Right lobe of liver (tissue), 6 donors: Measurements from ENCODE around the gene PHC3. TPM values are rescaled to one million over a fixed set of nuclear protein-coding genes. Genes with fewer than 3 reads are reported as not detected.

ENCODE experiments used
- ATAC-seq, 4 donors: fragments of 200-7000 bp; cut with Tn5 transposase; one replicate each; pipeline ENCODE4 v1.9.1; 2020; ENCODE audit warnings: mild to moderate bottlenecking in 4 of 4, moderate library complexity in 4 of 4
- DNase-seq, 3 donors: peaks; one replicate each; pipeline ENCODE4 v3.0.0-alpha.2; 2020
- H3K27ac ChIP-seq, 3 donors: fragments of 200-600 bp; one replicate each; pipeline ENCODE4 v1.8.0; 2022
- H3K27me3 ChIP-seq, 2 donors: fragments of 200-600 bp; one replicate each; pipeline ENCODE4 v1.8.0; 2022
- H3K36me3 ChIP-seq, 4 donors: fragments of 200-600 bp; sonication (generic) in 1 of 4; one replicate each; pipeline versions ENCODE4 v1.5.1 to v1.8.0; 2017 to 2022; ENCODE audit warnings: control low read depth in 1 of 4
- H3K4me1 ChIP-seq, 4 donors: fragments of 200-600 bp; sonication (generic) in 1 of 4; one replicate each; pipeline versions ENCODE4 v1.5.1 to v1.8.0; 2017 to 2022; ENCODE audit warnings: control low read depth in 1 of 4
- H3K4me3 ChIP-seq, 3 donors: fragments of 200-600 bp; one replicate each; pipeline ENCODE4 v1.8.0; 2022
- H3K9me3 ChIP-seq, 4 donors: fragments of 200-600 bp; sonication (generic) in 1 of 4; one replicate each; pipeline versions ENCODE4 v1.5.1 to v1.8.0; 2017 to 2022; ENCODE audit warnings: control low read depth in 1 of 4
- POLR2A ChIP-seq: fragments of 450-650 bp; IDR thresholded peaks from one replicate; pipeline ENCODE4 v1.6.1; 2017; ENCODE audit warnings: antibody characterized with exemption, mild to moderate bottlenecking
- WGBS: methylation state at CpG from one replicate; pipeline ENCODE4 v1.1.6; 2018; ENCODE audit warnings: low coverage, low lambda C conversion rate; ENCODE audit not compliant: insufficient coverage; ENCODE audit errors: missing lambda C conversion rate; 5-methylcytosine and 5-hydroxymethylcytosine counted together
- intact Hi-C, 2 donors: fragments of 100-400 bp; cut with DNase I; formaldehyde crosslinking; loops; one replicate each; pipeline versions ENCODE4 v1.11.2 to v1.14.1; 2022
- total RNA-seq, 6 experiments: library from RNA; depleted of rRNA in 2 of 6; stranded (reverse); fragments of >200 nt in 2 of 6; fragmentation: NEBNext Ultra II Directional in 3 of 6; extraction: Animal tissue kit (Norgen Biotek cat#: 25700) in 3 of 6; gene quantifications; one replicate each; pipeline versions ENCODE4 v1.1.0 to v1.2.4, GENCODE V29; 2016 to 2023
- TF ChIP-seq, protein P1 (sequence below), 4 donors: fragments of 200-600 bp in 3 of 4; fragments of 450-650 bp in 1 of 4; IDR thresholded peaks; one replicate each; pipeline versions ENCODE4 v1.5.1 to v1.8.0; 2016 to 2022; ENCODE audit warnings: antibody characterized with exemption in 4 of 4, mild to moderate bottlenecking in 2 of 4
- donor health status: DM: no; HTN: yes; CAD: no.
- donor health status: DM: no; HTN: no; CAD: no.
- donor health status: DM: no; HTN: no; CAD: no.
- donor health status: DM: no; HTN: yes; CAD: no.
- donor health status: DM: no; HTN: yes; CAD: no.

The PHC3 gene
- total RNA-seq, 6 experiments from 2014 or later = 20.0 to 32.6 (median 23.5) TPM

DNA sequence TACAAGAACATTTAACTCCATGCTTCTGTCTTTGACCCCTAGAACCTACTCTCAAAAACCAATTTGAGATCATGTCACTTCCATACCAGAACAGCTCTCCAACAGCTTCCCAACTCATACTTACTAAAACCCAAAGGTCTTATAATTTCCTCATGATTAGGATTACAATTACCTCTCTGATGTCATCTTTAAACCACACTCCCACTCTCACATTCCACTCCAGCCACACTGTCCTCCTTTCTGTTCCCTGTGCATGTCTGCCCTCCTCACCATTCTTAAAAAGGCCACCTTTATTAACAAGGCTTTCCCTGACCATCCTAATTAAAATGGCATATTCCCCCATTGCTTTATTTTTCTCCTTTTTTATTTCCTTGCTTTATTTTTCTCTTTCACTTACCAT, 18.9 kb downstream of the PHC3 start:
- DNase-seq = no peak
- Histone ChIP-seq H3K4me3 (no peak overlapping the region), H3K4me1 (peaks cover 0 to 13% (median 5%) of the 10 kb centered on the region in 4 donors), H3K27me3 (no peaks in the 10 kb centered on the region), H3K36me3 (peaks cover 0 to 20% (median 4%) of the 10 kb centered on the region in 4 donors), H3K9me3 (no peaks in the 10 kb centered on the region), H3K27ac (no peak overlapping the region)
- intact Hi-C loops = no loop called here
- TF ChIP-seq, protein P1, sequence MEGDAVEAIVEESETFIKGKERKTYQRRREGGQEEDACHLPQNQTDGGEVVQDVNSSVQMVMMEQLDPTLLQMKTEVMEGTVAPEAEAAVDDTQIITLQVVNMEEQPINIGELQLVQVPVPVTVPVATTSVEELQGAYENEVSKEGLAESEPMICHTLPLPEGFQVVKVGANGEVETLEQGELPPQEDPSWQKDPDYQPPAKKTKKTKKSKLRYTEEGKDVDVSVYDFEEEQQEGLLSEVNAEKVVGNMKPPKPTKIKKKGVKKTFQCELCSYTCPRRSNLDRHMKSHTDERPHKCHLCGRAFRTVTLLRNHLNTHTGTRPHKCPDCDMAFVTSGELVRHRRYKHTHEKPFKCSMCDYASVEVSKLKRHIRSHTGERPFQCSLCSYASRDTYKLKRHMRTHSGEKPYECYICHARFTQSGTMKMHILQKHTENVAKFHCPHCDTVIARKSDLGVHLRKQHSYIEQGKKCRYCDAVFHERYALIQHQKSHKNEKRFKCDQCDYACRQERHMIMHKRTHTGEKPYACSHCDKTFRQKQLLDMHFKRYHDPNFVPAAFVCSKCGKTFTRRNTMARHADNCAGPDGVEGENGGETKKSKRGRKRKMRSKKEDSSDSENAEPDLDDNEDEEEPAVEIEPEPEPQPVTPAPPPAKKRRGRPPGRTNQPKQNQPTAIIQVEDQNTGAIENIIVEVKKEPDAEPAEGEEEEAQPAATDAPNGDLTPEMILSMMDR (IDR thresholded peaks at IDR 0.05) = no peak
- TF ChIP-seq POLR2A = no peak
- ATAC-seq = no peak

DNA sequence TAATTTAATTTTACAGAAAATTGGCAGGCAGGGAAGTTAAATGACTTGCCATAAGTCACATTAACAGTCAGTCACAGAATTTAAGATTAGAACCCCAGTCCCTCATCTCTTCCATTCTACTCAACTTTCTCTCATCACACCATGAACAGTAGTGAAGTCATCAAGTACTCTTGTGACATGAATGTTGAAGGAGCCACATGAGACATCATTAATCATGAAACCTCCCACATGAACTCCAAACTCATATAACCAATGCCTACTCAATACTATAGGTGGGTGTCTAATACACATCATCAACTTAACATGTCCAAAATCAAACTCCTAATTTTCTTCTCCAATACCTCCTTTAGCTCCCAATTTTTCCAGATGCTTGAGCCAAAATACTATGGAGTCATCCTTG, 19.5 kb downstream of the PHC3 start:
- intact Hi-C loops = no loop called here
- no peak overlapping the region for H3K27ac ChIP-seq
- DNase-seq (no peak), ATAC-seq (no peak)
- no peaks in the 10 kb centered on the region for H3K9me3 ChIP-seq
- peaks cover 0 to 13% (median 5%) of the 10 kb centered on the region in 4 donors for H3K4me1 ChIP-seq
- TF ChIP-seq, protein P1 (IDR thresholded peaks at IDR 0.05) = no peak
- no peak for TF ChIP-seq POLR2A
- peaks cover 0 to 20% (median 4%) of the 10 kb centered on the region in 4 donors for H3K36me3 ChIP-seq
- H3K4me3 ChIP-seq = no peak overlapping the region
- H3K27me3 ChIP-seq = no peaks in the 10 kb centered on the region

DNA sequence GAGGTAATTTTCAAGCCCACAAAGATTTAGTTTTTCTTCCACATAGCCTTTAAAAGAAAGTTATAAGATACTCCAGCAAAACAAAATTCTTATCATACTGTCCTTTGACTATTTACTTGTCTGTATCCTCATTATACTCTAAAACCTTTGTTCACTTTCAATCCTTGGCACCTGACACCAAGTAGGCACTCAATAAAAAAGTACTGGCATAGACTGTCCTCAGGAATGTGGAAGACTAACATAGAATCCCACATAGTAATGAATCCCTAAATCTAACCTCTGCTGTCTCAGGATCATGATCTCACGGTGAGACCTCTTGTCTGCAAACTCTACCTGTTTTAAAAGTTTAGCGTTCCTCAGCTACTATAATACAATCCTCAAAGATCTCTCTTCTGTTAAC, 21.6 kb downstream of the PHC3 start:
- H3K36me3 ChIP-seq = peaks cover 0 to 10% (median 2%) of the 10 kb centered on the region in 4 donors
- WGBS = 78% methylated on average over 2 of the region's 2 CpGs
- peaks cover 0 to 13% (median 7%) of the 10 kb centered on the region in 4 donors for H3K4me1 ChIP-seq
- TF ChIP-seq POLR2A = no peak
- TF ChIP-seq, protein P1 (IDR thresholded peaks at IDR 0.05) = no peak
- intact Hi-C loops = no loop called here
- no peak overlapping the region for H3K4me3 ChIP-seq
- peak; percentile 30 to 62 (median 44) for ATAC-seq
- DNase-seq = no peak
- no peaks in the 10 kb centered on the region for H3K9me3 ChIP-seq
- no peak overlapping the region for H3K27ac ChIP-seq
- no peaks in the 10 kb centered on the region for H3K27me3 ChIP-seq

DNA sequence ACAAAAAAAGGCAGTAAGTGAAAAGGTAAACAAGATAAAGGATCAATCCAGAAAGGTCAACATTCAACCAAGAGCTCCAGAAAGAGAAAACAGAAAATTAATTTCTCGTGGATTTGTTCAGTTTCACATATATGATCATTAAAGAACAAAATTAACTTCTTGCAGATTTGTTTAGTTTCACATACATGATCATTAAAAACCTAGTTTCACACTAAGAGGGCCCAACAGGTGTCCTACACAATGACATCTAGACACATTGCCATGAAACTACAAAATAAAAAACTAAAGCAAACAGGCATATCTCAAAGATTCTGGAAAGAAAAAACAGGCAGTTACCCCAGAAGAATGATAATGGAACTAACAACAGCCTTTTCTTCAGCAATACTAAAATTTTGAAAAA, 22.1 kb downstream of the PHC3 start:
- Histone ChIP-seq H3K36me3 (peaks cover 0 to 10% (median 2%) of the 10 kb centered on the region in 4 donors), H3K27me3 (no peaks in the 10 kb centered on the region), H3K4me3 (no peak overlapping the region), H3K4me1 (peaks cover 0 to 13% (median 8%) of the 10 kb centered on the region in 4 donors), H3K9me3 (no peaks in the 10 kb centered on the region), H3K27ac (no peak overlapping the region)
- TF ChIP-seq POLR2A = no peak
- TF ChIP-seq, protein P1 (IDR thresholded peaks at IDR 0.05) = no peak
- intact Hi-C loops = no loop called here
- ATAC-seq (peak in 2 of 4 donors; percentile 28 to 35), DNase-seq (no peak)
- 19% methylated on average over 1 of the region's 1 CpG for WGBS

DNA sequence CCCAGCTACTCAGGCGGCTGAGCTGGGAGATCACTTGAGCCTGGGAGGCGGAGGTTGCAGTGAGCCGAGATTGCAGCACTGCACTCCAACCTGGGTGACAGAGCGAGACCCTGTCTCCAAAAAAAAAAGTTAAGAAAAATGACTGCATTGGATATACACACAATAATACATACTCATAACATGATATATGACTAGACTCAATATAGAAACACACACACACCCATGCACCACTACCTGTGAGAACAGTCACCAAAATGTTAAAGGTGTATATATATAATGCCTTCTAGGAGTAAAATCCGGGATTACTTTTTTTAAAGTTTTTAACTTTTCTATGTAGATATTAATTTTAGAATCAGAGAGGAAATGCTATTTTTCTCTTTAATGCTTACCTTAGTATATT, 25.9 kb downstream of the PHC3 start:
- Histone ChIP-seq H3K9me3 (no peaks in the 10 kb centered on the region), H3K4me1 (peaks cover 0 to 13% (median 8%) of the 10 kb centered on the region in 4 donors), H3K36me3 (peaks cover 0 to 3% (median 0%) of the 10 kb centered on the region in 4 donors), H3K27me3 (no peaks in the 10 kb centered on the region), H3K27ac (no peak overlapping the region), H3K4me3 (no peak overlapping the region)
- intact Hi-C loops = no loop called here
- no peak for ATAC-seq
- 100% methylated on average over 5 of the region's 5 CpGs for WGBS
- no peak for DNase-seq
- TF ChIP-seq, protein P1 (IDR thresholded peaks at IDR 0.05) = no peak
- TF ChIP-seq POLR2A = no peak
